SIG-M5 treated with dmso at 0.1 percent for 504 hours (cell line): Measurements from ENCODE around the gene TTC31.

Experiments used
- DNase-seq: peaks from one replicate; lab custom pipeline; 2025; ENCODE audit not compliant: unreplicated experiment; lab: John Stamatoyannopoulos, UW

Gene TTC31

DNA sequence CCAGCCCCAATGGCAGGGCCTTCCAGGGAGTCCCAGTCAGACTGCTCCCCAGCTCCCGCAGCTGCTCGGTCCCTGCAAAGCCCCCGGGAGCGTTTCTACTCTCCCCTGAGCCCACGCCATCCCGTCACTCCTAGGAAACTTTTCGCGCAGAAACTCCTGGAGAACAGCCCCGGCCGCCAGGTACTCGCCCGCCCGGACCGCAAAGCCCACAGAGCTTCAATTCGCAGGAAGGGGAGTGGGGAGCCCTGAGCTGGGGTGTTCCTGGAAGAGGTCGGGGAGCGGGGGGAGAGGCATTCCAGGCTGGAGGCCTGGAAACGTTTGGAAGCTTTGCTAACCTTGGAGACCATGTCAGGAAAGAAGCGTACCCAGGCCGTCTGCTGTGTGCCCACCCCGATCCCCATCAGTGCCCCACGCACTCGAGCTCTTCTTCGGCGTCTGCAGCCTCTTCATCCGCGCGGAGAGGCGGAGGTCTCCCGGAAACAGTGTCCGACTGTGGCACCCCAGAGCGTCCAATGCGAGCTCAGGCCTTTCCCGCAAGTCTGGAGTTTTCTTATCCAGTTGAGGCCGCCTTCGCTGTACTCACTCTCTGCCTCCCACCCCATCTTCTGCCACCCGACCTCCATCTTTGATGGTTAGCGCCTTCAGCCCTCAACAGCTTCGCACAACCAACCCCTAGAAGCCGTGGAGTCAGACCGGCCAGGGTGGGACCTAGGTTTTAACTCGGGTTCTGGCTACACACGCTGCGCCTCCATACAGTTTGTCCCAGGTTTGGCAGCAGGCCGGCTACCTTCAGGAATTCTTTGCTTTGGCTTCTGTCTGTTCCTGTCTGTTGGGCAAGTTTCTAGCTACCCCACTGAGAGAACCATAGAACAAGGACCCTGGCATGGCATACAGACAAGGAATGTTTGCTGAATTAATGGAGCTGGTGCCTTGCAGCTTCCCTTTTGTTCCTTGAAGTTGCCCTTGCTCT is 20.9 kb downstream of the TTC31 start:
- no peak for DNase-seq

DNA sequence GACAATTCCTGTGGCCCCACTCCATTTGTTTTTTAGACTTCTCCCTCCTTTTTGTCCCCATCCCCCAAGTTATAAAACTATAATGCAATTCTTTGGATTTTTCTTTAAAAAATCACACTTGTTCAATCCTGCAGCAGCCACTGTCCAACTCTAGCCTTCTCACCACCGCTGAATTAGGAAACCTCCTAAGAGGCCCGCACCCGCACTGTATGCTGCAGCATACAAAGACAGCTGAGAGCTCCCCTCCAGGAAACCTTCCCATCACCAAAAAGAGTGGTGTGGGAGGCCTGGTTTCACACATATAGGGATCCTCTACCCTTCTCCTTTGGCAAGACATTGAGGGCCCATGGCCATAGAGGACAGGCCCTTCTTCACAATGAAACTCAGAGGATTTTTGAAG is 21.7 kb downstream of the TTC31 start:
- DNase-seq = no peak

DNA sequence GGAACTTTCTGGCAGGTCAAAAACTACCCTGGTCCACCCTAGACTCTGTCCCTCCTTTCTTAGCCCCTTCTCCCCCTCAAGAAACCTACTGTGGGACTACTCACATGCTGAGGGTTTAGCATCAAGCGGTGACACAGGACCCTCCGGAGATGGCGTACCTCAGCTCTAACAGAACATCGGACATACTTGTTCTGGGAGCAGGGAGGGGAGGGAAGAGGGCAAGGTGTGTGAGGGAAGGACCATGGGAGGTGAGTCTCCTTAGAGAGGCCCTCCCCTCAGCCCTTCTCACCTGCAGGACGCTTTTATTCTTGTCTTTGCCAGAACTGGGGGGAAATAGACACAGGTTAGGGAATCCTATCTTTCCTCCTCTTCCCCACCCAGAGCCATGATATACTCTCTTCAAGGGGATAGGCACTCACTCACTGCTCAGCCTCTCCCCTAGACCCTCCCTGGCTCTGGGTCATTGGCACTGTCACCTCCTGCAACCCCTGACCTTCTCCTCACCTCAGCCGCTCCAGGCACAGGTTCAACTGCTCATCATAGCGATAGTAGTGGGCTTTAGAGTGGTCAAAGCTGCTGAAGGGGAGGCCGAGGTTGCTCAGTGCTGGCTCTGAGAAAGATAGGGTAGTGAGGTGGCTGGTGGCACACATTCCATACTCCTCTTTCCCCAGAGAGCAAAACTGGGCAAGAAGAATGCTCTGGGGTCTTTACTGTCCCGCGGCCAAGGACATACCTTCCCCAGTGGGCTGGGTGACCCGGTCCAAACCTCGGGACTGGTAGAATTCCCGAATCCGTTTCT is 22.8 kb downstream of the TTC31 start:
- no peak for DNase-seq

DNA sequence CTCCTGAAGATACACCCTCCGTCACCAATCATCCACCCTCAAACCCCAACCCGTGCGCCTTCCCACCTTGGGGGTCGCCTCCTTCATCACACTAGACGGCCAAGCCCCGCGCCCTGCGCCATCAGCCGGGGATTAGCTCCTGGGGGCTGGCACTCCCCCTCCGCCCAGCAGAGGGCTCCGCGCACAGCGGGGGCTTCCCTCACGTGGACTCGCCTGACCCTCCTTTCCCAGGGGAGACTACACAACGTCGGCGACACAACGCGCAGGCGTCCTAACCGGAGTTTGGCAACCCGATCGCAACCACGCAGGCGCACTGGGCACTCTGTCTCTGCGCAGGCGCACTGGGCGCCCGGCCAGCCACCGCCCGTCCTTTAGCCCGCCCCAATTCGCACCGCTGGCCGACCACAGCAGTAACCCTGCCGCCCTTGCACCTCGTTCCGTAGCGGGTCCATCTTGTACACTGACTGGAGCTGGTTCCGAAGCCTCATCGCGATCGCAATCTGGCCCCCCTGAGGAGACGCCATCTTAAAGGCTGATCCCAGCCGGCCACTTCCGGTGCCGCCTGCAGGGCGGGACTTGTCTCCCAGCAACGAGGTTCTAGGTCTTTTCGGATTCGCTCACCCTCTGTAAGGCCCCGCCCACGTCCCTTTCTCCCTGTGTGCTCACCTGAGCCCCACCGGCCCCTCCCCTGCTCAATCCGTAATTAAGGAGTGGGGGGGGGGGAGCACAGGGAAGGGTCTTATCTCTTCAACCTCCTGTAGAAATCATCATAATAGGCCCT is 24.5 kb downstream of the TTC31 start, which contains the start of gene PCGF1:
Gene PCGF1 (minus strand): TSS at position 551 of the 781 bp plus-strand sequence. CDS start 27 bp downstream, at position 524.
- peak; percentile 95 for DNase-seq

DNA sequence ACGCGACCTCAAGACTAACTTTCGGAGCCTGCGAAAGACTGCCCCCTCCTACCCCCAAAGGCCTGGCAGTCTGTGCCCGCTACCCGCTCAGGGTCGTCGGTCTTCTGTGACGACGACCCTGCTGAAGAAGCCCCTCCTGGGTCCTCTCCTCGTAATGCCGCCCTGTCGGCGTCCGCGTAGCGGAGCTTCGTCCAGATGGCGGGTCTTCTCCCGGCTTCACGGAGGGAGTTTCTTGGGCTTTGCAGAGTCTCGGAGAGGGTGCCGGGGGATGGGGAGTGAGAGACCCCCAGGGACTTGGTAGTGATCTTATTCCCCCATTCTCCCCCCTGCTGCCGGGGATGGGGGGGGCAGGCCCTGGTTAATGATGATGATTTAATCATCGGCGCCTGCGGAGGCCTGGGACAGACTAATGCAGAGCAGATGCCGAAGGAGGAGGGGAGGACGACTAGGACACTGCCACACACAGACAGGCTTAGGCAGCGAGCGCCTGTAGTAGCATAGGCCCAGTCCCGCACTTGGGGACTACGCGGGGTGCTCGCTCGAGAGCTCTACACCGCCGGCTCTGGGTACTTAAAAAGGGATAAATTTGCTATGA is 25.1 kb downstream of the TTC31 start:
- DNase-seq = no peak

DNA sequence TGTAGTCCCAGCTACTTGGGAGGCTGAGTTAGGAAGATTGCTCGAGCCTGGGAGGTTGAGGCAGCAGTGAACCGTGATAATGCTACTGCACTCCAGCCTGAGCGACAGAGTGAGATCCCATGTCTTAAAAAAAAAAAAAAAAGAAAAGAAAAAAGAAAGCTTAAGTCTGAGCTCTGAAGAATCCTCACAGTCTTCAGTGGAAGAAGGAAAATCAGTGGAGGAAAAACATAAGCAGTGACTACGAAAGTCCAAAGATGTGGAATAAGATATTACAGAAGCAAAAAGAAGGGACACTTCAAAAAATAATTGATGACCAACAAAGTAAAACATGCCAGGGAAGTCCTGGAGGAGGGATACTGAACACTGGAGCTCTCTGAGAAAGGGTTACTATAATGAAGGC is 27.4 kb downstream of the TTC31 start:
- DNase-seq = no peak

DNA sequence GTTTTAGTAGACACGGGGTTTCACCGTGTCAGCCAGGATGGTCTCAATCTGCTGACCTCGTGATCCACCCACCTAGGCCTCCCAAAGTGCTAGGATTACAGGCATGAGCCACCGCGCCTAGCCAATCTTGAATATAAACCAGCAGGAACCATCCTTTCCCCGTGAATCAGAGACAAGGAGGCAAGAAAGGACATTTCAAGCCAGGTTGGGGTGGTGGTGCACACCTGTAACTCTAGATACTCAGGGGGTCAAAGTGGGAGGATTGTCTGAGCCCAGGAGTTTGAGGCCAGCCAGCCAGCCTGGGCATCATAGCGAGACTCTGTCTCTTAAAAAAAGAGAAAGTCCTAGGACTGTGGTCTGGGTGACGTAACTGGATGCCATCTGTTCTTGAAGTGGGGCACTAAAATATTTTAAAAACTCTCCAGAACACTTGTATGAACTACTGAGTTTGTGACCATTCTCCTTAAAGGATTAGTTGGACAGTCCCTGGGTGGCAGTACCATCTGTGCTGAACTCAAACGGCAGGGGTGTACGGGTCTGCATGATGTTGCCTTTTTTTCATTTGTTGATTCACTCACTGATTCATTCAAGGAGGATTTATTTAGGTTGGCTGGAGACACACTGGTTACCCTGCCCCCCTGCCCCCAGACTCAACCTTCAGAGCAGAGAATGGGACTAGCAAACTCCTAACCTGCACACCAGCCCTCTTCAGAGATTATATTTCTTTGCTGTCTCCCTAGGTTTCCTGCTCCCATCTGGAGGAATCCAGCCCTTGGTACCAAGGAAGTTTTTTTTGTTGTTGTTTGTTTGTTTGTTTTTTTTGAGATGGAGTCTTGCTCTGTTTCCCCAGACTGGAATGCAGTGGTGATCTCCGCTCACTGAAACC is 28.5 kb downstream of the TTC31 start:
- DNase-seq = no peak

DNA sequence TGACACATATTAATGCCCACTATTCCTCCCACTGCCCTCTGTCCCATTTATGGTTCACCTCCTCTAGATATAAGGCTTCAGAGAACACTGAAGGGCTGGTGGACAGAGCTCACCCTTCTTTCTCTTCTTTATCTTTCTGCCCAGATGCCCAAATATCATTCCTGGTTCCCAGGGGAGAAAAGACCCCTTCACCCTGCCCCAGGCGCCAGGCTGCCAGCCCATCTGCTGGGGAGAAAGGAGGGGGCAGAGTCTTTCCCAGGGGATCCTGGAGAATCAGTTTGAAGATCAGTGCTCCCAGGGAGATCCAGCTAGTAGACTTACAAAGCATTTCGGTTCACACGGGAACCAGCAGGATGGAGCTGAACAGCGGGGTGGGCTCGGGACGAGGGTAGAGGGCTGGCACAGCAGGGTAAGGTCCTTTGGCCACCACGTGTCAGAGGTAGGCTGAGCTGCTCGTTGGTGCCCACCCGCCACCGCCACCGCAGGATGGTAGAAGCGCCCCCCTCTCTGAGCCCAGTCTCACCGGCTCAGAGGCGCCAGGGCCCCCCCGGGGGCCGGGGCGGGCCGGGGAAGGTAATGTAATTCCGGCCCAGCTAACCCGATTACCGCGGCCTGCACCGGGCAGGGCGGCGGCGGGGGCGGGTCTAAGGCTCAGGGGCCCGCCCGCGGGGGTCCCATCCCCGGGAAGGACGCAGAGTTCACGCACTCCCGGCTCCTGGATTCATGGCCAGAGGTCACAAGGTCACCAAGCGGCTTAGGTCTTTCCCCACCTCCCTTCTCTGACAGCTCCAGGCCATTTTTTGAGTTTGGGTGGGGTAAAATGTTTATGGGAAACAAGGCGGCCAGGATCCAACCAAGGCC is 30.1 kb downstream of the TTC31 start:
- DNase-seq = no peak

DNA sequence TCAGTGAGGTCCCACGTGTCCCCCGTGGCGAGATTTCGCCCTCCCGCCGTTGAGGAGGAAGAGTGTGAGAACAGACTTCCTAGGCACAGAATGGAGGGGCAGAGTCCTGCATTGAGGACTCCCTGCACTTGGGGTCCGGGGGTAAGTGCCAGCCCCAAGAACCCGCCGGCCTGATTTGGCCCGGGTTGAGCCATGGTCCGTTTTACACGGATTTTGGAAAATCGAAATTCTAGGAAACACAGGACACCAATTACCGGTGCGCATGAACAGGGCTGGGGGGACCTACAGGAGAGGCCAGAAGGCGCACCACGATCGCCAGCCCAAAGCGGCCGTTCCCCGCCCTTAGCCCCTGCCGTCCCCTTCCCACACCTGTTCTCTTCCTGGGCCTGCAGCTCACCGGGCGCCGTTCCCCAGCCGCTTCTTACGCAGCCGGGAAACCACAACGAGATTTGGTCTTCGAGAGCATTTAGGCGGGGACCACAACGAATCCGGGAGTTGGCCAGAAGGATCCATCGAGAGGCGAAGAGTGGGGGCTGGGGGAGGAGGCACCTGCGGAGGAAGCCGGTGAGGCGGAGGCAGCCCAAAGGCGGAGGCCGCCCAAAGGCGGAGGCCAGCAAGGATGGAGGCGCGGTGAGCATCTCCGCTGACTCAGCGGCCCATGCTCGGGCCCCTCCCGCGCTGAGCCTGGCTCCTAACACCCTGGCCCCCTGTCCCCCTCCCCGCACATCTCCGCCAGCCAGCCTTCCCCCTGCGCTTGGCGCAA is 30.9 kb downstream of the TTC31 start:
- DNase-seq = no peak

DNA sequence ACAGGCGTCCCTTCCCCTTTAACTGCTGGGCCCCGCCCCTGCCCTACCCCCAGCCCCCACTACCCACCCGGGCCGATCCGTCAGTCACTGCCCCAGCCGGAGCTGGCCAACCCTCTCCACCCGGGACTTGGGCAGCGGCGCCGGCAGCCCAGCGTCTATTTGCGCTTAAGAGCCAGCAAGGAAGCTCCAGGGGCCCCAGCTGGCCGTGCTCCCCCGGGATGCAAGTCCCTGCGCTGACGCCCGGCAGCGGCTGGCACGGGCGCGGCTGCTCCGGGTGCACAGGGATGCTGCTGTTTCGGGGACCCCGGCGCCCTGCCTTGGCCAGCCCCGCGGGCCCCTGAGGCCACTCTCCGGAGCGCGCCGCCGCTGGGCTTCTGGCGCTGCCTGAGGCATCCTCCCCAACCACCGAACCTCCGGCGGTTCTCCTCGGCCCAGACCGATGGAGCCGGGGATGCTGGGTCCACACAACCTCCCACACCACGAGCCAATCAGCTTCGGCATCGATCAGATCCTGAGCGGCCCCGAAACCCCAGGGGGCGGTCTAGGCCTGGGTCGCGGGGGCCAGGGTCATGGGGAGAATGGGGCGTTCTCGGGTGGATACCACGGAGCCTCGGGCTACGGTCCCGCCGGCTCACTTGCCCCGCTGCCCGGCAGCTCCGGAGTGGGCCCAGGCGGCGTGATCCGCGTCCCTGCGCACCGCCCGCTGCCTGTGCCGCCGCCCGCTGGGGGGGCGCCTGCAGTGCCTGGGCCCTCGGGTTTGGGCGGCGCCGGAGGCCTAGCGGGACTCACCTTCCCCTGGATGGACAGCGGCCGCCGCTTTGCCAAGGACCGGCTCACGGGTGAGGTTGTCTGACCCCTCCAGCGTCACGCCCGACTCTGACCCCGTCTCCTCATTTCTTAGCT is 31.7 kb downstream of the TTC31 start, which contains the start of gene TLX2:
Gene TLX2 (plus strand): TSS at position 83 of the 903 bp plus-strand sequence. CDS start 357 bp downstream, at position 440.
- DNase-seq = no peak

DNA sequence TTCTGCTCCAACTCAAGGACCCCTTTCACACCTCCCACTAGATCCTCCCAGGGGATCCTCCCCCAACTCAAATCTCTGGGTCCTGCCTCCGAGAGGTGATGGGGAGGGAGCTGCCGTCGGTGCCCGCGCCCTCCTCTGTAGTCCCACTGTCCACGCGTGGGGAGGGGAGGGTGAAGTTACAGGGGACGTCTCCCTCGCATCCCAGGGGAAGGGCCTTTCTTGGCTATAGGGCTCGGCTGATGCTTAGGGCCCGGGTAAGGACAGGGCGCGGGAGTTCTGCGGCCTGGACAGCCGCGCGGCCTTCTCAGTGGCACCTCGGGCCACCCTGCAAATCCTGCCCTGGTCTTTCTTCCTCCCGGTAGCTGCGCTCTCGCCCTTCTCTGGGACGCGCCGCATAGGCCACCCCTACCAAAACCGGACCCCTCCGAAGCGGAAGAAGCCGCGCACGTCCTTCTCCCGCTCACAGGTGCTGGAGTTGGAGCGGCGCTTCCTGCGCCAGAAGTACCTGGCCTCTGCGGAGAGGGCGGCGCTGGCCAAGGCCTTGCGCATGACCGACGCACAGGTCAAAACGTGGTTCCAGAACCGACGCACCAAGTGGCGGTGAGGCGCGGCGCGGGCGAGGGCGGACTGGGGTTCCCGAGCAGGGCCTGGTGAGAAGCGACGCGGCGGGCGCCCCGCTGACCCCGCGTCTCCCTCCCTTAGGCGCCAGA is 32.5 kb downstream of the TTC31 start:
- DNase-seq = no peak

DNA sequence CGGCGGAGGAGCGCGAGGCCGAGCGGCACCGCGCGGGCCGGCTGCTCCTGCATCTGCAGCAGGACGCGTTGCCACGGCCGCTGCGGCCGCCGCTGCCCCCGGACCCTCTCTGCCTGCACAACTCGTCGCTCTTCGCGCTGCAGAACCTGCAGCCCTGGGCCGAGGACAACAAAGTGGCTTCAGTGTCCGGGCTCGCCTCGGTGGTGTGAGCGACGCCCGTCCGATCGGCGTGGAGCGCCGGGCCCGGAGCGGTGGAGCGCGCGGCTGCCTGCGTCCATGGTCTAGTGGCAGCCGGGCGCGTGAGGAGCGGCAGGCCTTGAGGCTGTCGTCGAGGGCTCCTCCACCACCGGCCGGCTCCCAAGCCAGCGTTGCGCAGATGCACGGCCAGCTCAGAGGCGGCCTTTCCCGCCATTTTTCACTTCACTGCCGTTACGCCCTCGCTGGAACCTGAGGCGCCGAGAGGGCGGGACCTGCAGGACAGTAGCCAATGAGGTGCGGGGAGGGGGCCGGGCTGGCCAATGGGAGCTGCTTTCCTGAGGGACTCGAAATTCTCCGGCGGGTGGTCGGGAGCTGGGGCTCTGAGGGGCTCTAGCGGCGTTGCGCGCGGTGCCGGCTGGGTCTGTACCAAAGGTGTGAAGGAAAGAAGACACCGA is 33.2 kb downstream of the TTC31 start:
- DNase-seq = no peak

DNA sequence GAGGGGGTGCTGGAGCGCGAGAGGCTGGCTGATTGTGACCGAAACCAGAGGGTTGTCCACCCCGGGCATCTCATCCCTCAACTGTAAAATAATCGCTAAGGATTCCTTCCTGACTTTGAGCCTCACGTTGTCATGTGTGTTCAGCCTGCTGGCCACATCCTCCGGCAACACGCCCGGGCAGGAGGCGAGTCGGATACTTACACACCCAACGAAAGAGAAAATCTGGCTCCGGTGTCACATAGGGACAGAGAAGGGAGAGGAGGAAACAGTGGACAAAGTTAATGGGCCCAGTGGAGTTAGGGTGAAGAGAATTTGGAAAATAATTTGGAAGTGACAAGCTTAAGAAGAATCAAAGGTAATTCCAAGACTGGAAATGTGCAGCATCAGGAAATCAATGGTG is 33.8 kb downstream of the TTC31 start:
- DNase-seq = no peak

DNA sequence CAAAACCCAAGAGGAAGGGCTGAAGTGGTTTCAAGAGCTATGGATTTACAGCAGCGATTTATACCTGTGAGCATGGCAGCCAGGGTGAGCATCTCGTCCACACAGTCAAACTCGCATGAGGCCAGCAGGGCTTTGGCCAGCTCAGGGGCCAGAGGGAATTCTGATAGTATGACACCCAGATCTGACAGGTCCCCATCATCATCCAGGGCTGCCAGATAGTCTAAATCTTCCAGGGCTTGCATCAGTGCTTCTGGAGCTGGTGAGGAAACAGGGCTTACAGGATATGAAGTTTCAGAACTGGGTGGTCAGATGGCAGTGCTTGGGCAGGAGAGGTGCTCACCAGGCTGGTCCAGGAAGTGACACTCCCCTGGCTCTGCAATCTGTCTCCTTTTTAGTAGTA is 39.6 kb downstream of the TTC31 start:
- DNase-seq = no peak

DNA sequence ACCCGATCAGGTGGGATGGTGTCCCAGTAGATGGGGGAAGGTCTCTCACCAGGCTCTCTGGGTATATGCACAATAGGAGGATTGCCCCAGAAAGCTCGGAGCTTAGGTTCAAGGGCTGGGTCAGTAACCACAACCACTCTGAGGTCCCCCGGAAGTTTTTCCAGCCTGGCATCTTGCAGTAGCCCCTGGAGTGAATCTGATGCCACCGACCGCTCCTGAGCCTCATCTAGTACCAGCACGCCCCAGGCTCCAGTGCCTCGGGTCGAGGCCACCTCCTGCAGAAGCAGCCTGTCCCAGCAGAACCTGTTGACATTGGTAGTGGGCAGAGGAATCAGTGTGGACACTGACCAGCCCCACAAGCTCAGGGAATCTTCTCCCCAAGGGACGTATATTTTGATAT is 41.1 kb downstream of the TTC31 start:
- no peak for DNase-seq
